Mesothelial cell of epicardium (in vitro differentiated cells): Measurements from ENCODE around the gene CNIH4. TPM values are rescaled to one million over a fixed set of nuclear protein-coding genes. Genes with fewer than 3 reads are reported as not detected.

Source experiments
- DNase-seq, 2 experiments: peaks; one replicate each; pipeline ENCODE4 v3.0.0; 2021; ENCODE audit warnings: low spot score in 2 of 2; ENCODE audit not compliant: unreplicated experiment in 2 of 2
- H3K27ac Mint-ChIP-seq: 2 replicates; pipeline ENCODE4 v1.8.0; 2021; ENCODE audit warnings: mixed read lengths
- H3K27me3 Mint-ChIP-seq: 2 replicates; pipeline ENCODE4 v1.8.0; 2021; ENCODE audit warnings: low read depth, mixed read lengths
- H3K36me3 Mint-ChIP-seq: 2 replicates; pipeline ENCODE4 v1.8.0; 2021; ENCODE audit warnings: mixed read lengths
- H3K4me1 Mint-ChIP-seq: 2 replicates; pipeline ENCODE4 v1.8.0; 2021; ENCODE audit warnings: mixed read lengths
- H3K4me3 Mint-ChIP-seq: 2 replicates; pipeline ENCODE4 v1.8.0; 2021; ENCODE audit warnings: mild to moderate bottlenecking, moderate library complexity, mixed read lengths
- H3K9me3 Mint-ChIP-seq: 2 replicates; pipeline ENCODE4 v1.8.0; 2021; ENCODE audit warnings: mixed read lengths
- total RNA-seq: library from RNA; stranded (reverse); gene quantifications from 3 replicates; pipeline ENCODE4 v1.2.1, GENCODE V29; 2021
- TF ChIP-seq, protein P1 (sequence below): fragments of 200-600 bp; sonication (generic); IDR thresholded peaks from one replicate; pipeline ENCODE4 v1.5.0; 2021; ENCODE audit warnings: antibody characterized with exemption; ENCODE audit not compliant: unreplicated experiment

CNIH4 gene
- total RNA-seq, 1 donor from 2014 or later: 40.2 TPM

DNA sequence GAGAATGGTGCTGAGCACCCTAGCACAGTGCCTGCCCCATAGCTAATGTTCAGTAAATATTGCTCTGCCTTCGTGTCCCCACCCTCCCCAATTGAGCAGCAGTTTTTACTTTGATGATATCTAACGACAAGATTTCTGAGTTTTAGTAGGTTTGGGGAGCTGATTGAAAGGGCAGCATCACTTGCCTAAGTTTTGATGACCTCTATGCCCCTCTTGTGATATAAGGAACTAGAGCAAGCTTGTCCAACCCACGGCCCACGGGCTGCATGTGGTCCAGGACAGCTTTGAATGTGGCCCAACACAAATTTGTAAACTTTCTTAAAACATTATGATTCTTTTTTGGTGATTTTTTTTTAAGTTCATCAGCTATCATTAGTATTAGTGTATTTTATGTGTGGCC, 1.6 kb downstream of the CNIH4 start:
- TF ChIP-seq, protein P1, sequence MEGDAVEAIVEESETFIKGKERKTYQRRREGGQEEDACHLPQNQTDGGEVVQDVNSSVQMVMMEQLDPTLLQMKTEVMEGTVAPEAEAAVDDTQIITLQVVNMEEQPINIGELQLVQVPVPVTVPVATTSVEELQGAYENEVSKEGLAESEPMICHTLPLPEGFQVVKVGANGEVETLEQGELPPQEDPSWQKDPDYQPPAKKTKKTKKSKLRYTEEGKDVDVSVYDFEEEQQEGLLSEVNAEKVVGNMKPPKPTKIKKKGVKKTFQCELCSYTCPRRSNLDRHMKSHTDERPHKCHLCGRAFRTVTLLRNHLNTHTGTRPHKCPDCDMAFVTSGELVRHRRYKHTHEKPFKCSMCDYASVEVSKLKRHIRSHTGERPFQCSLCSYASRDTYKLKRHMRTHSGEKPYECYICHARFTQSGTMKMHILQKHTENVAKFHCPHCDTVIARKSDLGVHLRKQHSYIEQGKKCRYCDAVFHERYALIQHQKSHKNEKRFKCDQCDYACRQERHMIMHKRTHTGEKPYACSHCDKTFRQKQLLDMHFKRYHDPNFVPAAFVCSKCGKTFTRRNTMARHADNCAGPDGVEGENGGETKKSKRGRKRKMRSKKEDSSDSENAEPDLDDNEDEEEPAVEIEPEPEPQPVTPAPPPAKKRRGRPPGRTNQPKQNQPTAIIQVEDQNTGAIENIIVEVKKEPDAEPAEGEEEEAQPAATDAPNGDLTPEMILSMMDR: no peak
- Mint-ChIP-seq H3K36me3 (peaks cover 8% of the 10 kb centered on the region), H3K27me3 (no peaks in the 10 kb centered on the region), H3K4me1 (peaks cover 20% of the 10 kb centered on the region), H3K4me3 (peak overlapping the region; percentile 79), H3K27ac (no peak overlapping the region), H3K9me3 (no peaks in the 10 kb centered on the region)
- no peak for DNase-seq

DNA sequence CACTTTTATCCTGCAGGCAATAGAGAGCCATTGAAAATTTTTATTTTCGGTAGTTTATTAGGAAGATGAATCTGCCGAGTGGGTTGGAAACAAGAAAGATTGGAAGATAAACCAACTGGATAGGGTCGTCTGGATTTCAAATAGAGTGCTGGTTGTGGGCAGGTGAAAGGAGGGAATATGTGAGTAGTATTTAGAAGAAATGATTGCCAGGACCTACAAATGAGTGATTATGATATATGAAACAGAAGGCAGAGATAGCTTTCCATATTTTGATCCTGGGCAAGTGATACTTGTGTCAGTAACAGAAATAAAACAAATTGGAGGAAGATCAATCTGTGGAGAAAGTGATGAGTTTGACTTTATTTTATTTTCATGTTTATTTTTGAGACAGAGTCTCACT, 2.5 kb downstream of the CNIH4 start:
- Mint-ChIP-seq H3K4me1 (peaks cover 20% of the 10 kb centered on the region), H3K36me3 (peaks cover 13% of the 10 kb centered on the region), H3K27ac (no peak overlapping the region), H3K27me3 (no peaks in the 10 kb centered on the region), H3K4me3 (no peak overlapping the region), H3K9me3 (no peaks in the 10 kb centered on the region)
- DNase-seq: no peak
- TF ChIP-seq, protein P1: no peak

DNA sequence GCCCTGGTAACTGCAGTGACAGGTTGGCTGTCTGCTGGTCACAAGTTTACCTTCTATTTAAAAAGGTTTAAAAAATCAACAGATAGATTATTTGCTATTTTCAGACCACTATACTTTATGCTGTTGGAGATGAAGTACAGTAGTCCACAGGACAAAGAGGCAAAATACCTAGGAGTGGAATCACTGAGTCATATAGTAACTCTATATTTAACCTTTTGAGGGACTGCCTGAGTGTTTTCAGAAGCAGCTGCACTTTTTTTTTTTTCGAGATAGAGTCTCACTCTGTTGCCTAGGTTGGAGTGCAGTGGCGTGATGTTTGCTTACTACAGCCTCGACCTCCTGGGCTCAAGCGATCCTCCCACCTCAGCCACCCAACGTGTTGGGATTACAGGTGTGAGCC, 11.7 kb downstream of the CNIH4 start:
- no peak for DNase-seq
- Mint-ChIP-seq H3K4me3 (no peak overlapping the region), H3K4me1 (no peaks in the 10 kb centered on the region), H3K27me3 (no peaks in the 10 kb centered on the region), H3K9me3 (no peaks in the 10 kb centered on the region), H3K36me3 (peaks cover 42% of the 10 kb centered on the region), H3K27ac (no peak overlapping the region)
- TF ChIP-seq, protein P1: no peak

DNA sequence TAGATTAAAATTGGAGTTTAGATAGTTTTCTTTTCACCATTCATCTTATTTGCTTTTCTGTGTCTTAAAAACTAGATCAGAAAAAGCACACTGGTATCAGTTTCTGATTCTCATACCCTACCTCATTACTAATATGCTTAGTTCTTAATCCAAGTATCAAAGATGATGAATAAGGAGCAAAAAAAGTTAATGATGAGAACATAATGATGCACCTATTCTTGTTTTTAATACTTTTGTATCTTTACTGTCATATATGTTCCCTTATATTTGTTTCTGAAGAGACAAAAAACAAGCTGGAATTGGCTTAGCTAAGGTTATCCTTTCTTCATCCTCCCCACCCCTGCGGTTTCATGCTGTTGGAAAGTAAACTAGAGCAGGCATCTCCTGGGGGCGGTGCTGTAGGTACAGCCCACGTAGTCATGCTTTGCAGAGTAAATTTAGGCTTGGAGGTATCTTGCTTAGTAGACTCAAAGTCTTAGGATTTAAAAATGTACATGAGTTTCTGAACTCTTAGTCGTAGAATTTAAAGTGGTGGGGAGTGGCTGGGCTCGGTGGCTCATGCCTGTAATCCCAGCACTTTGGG, 16.4 kb downstream of the CNIH4 start:
- Mint-ChIP-seq H3K4me1 (peaks cover 20% of the 10 kb centered on the region), H3K27me3 (no peaks in the 10 kb centered on the region), H3K36me3 (peaks cover 44% of the 10 kb centered on the region), H3K27ac (peak overlapping the region; percentile 56), H3K9me3 (no peaks in the 10 kb centered on the region), H3K4me3 (no peak overlapping the region)
- no peak for DNase-seq
- TF ChIP-seq, protein P1: no peak

DNA sequence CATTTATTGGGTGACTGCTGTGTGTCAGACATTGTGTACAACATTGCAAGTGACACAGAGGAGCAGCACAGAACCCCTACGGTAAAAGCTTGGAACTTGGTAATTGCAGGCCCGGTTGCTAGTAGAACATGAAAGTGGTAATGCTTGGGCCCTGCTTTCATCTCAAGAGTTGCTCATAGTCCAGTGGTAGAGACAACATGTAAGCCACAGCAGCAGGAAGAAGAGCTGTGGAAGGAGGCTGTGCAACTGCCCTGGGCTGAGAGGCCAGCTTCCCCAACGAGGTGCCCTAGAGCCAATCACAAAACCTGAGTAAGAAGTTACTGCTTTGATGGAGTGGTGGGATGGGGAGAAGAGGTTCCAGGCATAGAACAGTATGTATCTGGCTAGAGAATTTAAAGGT, 18.4 kb downstream of the CNIH4 start:
- TF ChIP-seq, protein P1: no peak
- H3K9me3 Mint-ChIP-seq: no peaks in the 10 kb centered on the region
- no peak for DNase-seq
- peaks cover 20% of the 10 kb centered on the region for H3K4me1 Mint-ChIP-seq
- peak overlapping the region; percentile 83 for H3K27ac Mint-ChIP-seq
- no peak overlapping the region for H3K4me3 Mint-ChIP-seq
- peaks cover 49% of the 10 kb centered on the region for H3K36me3 Mint-ChIP-seq
- H3K27me3 Mint-ChIP-seq: no peaks in the 10 kb centered on the region

DNA sequence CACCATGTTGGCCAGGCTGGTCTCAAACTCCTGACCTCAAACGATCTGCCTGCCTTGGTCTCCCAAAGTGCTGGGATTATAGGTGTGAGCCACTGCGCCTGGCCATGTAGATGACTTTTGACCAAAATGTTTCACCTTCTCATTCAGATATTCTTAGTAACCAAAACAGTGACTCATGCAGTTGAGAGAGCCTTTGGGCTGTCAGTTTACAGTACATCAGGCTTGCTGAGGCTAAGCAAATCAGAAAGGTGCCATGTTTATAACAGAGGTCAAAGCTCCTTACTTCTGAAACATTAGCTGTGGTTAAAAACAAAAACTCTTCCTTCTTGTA, 21.0 kb downstream of the CNIH4 start:
- Mint-ChIP-seq H3K9me3 (no peaks in the 10 kb centered on the region), H3K27me3 (no peaks in the 10 kb centered on the region), H3K4me3 (no peak overlapping the region), H3K36me3 (peaks cover 32% of the 10 kb centered on the region), H3K4me1 (peaks cover 20% of the 10 kb centered on the region), H3K27ac (no peak overlapping the region)
- TF ChIP-seq, protein P1: no peak
- DNase-seq: no peak
